ENCODE data around the gene ISCU.

ISCU gene

DNA sequence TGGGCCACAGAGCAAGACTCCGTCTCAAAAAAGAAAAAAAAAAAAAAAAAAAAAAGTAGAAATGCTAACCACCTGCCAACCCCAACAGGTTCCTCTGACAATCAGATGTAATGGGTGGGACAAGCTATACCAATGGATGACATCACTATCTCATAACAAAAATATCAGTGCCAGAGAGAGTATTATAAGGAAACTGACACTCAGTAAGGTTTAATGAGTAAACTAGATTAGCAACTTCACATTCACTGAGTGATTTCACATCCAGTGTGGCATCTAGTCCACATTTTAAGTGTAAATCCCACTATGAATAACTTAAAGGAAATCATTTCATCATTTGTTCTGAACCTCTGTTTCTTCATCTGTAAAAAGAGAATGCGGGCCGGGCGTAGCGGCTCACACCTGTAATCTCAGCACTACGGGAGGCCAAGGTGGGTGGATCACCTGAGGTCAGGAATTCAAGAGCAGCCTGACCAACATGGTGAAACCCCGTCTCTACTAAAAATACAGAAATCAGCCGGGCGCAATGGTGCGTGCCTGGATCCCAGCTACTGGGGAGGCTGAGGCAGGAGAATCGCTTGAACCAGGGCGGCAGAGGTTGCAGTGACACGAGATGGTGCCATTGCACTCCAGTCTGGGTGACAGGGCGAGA lies 3.3 kb upstream of the ISCU start:
- TF ChIP-seq, protein P1, sequence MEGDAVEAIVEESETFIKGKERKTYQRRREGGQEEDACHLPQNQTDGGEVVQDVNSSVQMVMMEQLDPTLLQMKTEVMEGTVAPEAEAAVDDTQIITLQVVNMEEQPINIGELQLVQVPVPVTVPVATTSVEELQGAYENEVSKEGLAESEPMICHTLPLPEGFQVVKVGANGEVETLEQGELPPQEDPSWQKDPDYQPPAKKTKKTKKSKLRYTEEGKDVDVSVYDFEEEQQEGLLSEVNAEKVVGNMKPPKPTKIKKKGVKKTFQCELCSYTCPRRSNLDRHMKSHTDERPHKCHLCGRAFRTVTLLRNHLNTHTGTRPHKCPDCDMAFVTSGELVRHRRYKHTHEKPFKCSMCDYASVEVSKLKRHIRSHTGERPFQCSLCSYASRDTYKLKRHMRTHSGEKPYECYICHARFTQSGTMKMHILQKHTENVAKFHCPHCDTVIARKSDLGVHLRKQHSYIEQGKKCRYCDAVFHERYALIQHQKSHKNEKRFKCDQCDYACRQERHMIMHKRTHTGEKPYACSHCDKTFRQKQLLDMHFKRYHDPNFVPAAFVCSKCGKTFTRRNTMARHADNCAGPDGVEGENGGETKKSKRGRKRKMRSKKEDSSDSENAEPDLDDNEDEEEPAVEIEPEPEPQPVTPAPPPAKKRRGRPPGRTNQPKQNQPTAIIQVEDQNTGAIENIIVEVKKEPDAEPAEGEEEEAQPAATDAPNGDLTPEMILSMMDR (conservative IDR thresholded peaks at IDR 0.05; ENCODE audit: low read depth): no peak
- H3K27ac ChIP-seq: no peak overlapping the region
- POLR2A ChIA-PET (ENCODE audit: low non-redundant PET): no interaction called here
- DNase-seq (ENCODE audit: low spot score): no peak
- CTCF ChIA-PET: interaction anchor here (0.6 kb wide), 1 partner anchor 535 kb away, joined by 3 read pairs; no protein-coding TSS in a partner anchor

DNA sequence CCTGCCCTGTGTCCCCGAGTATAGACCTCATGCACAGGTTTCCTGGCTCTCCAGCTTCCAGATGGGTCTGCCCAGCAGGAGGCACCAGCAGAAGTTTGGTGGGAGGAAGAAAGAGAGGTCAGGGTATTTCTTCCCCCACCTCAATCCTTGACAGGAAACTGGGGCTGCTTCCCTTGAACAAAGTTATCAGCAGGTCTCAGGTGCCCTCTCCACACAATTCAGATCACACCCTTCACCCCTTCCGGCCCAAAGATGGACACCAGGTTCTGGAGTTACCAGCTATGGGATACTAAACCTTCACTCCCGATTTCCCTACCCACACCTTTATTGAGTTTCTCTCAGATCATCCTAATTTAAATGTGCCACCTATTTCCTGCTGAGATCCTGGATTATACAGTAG lies 2.6 kb upstream of the ISCU start:
- TF ChIP-seq, protein P1 (conservative IDR thresholded peaks at IDR 0.05; ENCODE audit: low read depth): no peak
- CTCF ChIA-PET: no interaction called here
- POLR2A ChIA-PET (ENCODE audit: low non-redundant PET): interaction anchor here (0.6 kb wide), 1 partner anchor 203 kb away, joined by 3 read pairs; no protein-coding TSS in a partner anchor
- DNase-seq (ENCODE audit: low spot score): no peak
- H3K27ac ChIP-seq: no peak overlapping the region

- TF ChIP-seq, protein P1 (conservative IDR thresholded peaks at IDR 0.05; ENCODE audit: low read depth): no peak
- no peak for DNase-seq (ENCODE audit: low spot score)
- POLR2A ChIA-PET (ENCODE audit: low non-redundant PET): interaction anchor here (0.6 kb wide), 1 partner anchor 202 kb away, joined by 3 read pairs; no protein-coding TSS in a partner anchor
- peak overlapping the region; percentile 76 for H3K27ac ChIP-seq
- CTCF ChIA-PET: no interaction called here
Measured at GRCh38 chr12:108560321-108560721, 2.1 kb upstream of the ISCU start.

GRCh38 chr12:108560752-108561719 lies 1.4 kb upstream of the ISCU start, which contains the start of gene SART3:
SART3 (minus strand) TSS chr12:108561173; CDS start chr12:108561154, 19 bp downstream.
- peak; percentile 80 for DNase-seq (ENCODE audit: low spot score)
- ChIA-PET CTCF (no interaction called here), POLR2A (ENCODE audit: low non-redundant PET) (no interaction called here)
- TF ChIP-seq, protein P1 (conservative IDR thresholded peaks at IDR 0.05; ENCODE audit: low read depth): no peak
- peak within 1 kb of the TSS; percentile 83 for H3K27ac ChIP-seq

- CTCF ChIA-PET: interaction anchor here (0.5 to 4.4 kb wide), 2 partner anchors 56 to 77 kb away, joined by 4 to 30 read pairs; no protein-coding TSS in a partner anchor
- DNase-seq (ENCODE audit: low spot score): no peak
- POLR2A ChIA-PET (ENCODE audit: low non-redundant PET): interaction anchor here (0.5 kb wide), 1 partner anchor 643 kb away, joined by 5 read pairs; no protein-coding TSS in a partner anchor
Measured at GRCh38 chr12:108561852-108562347, 496 bp upstream of the ISCU start.

More at GRCh38 chr12:108561852-108562347, 496 bp upstream of the ISCU start:
- H3K27ac ChIP-seq: peak overlapping the region; percentile 83
- TF ChIP-seq, protein P1 (conservative IDR thresholded peaks at IDR 0.05; ENCODE audit: low read depth): no peak

All from RWPE1 (cell line).